Lung (tissue), 12 donors: ENCODE data around the gene CDC25B. TPM values are rescaled to one million over a fixed set of nuclear protein-coding genes. Genes with fewer than 3 reads are reported as not detected.

Experiments used
- ATAC-seq: fragments of 200-7000 bp; cut with Tn5 transposase; one replicate; pipeline ENCODE4 v1.9.1; 2020; ENCODE audit warnings: moderate number of reproducible peaks; ENCODE audit not compliant: insufficient read depth, low FRiP score
- DNase-seq, 3 donors: peaks; one replicate each; pipeline ENCODE4 v3.0.0-alpha.2; 2013 to 2017
- H3K27ac ChIP-seq, 2 donors: one replicate each; pipeline ENCODE4 v1.5.1; 2013; ENCODE audit warnings: mild to moderate bottlenecking in 2 of 2, moderate library complexity in 2 of 2, control low read depth in 1 of 2, inconsistent platforms in 1 of 2, low read depth in 1 of 2, low read length in 1 of 2
- H3K27me3 ChIP-seq, 3 donors: one replicate each; pipeline ENCODE4 v1.5.1; 2013; ENCODE audit warnings: low read length in 2 of 3; ENCODE audit not compliant: control insufficient read depth in 3 of 3, insufficient read depth in 3 of 3
- H3K36me3 ChIP-seq, 4 donors: one replicate each; pipeline ENCODE4 v1.5.1; 2013; ENCODE audit warnings: low read length in 4 of 4, mild to moderate bottlenecking in 1 of 4, moderate library complexity in 1 of 4; ENCODE audit not compliant: control insufficient read depth in 4 of 4, insufficient read depth in 4 of 4
- H3K4me1 ChIP-seq, 5 donors: one replicate each; pipeline ENCODE4 v1.5.1; 2013; ENCODE audit warnings: low read length in 5 of 5, mild to moderate bottlenecking in 2 of 5, moderate library complexity in 1 of 5; ENCODE audit not compliant: control insufficient read depth in 5 of 5, insufficient read depth in 5 of 5
- H3K4me3 ChIP-seq: one replicate; pipeline ENCODE4 v1.5.1; 2013; ENCODE audit warnings: mild to moderate bottlenecking, control low read depth, moderate library complexity
- H3K9ac ChIP-seq, 2 donors: one replicate each; pipeline ENCODE4 v1.5.1; 2013; ENCODE audit warnings: low read length in 2 of 2, control low read depth in 1 of 2; ENCODE audit not compliant: insufficient read depth in 1 of 2
- H3K9me3 ChIP-seq, 4 donors: one replicate each; pipeline ENCODE4 v1.5.1; 2013; ENCODE audit warnings: low read length in 3 of 4, mild to moderate bottlenecking in 1 of 4, moderate library complexity in 1 of 4; ENCODE audit not compliant: control insufficient read depth in 4 of 4, insufficient read depth in 3 of 4
- CTCF ChIP-seq: IDR thresholded peaks from 2 replicates; pipeline ENCODE4 v1.5.1; 2012; ENCODE audit warnings: mild to moderate bottlenecking; ENCODE audit errors: control extremely low read depth, extremely low read depth
- WGBS, 2 donors: extraction: QIAGEN DNeasy Blood & Tissue Kit; methylation state at CpG; one replicate each; pipeline ENCODE4 v1.1.7; 2013; 5-methylcytosine and 5-hydroxymethylcytosine counted together
- polyA plus RNA-seq, 2 donors: library from polyadenylated mRNA; stranded (reverse); fragments of 200-250 nt; gene quantifications; one replicate each; pipeline ENCODE4 v1.2.1, GENCODE V29; 2013
- total RNA-seq, 2 donors: library from RNA; depleted of rRNA in 1 of 2; stranded (reverse); fragments of >200 nt in 1 of 2; gene quantifications; one replicate each; pipeline ENCODE4 v1.2.1, GENCODE V29; 2014 to 2021
- donor health status: control.
- donor health status: control.
- donor health status: Bipolar disorder and iron deficiency.
- donor health status: healthy.
- donor health status: DM: yes; HTN: yes; CAD: no.

CDC25B gene
- total and polyA plus RNA-seq, 4 donors: 47.9 to 88.5 (median 67.1) TPM

GRCh38 chr20:3751675-3752385, 44.3 kb upstream of the CDC25B start:
- 60 to 67% methylated on average over 81 to 95 of the region's 95 CpGs for WGBS, 2 donors
- Histone ChIP-seq H3K4me1 (peaks cover 0 to 6% (median 0%) of the 10 kb centered on the region in 5 donors), H3K9me3 (no peaks in the 10 kb centered on the region), H3K36me3 (peaks cover 0 to 22% (median 12%) of the 10 kb centered on the region in 4 donors), H3K27ac (no peak overlapping the region), H3K9ac (no peak overlapping the region), H3K4me3 (no peak overlapping the region), H3K27me3 (peaks cover 0 to 19% (median 3%) of the 10 kb centered on the region in 3 donors)
- TF ChIP-seq CTCF: no peak
- DNase-seq (peak in 2 of 3 donors; percentile 37 to 45), ATAC-seq (peak; percentile 6)

GRCh38 chr20:3752386-3752759, 43.7 kb upstream of the CDC25B start:
- ATAC-seq (no peak), DNase-seq (no peak)
- H3K27ac ChIP-seq: no peak overlapping the region
- peaks cover 0 to 6% (median 0%) of the 10 kb centered on the region in 5 donors for H3K4me1 ChIP-seq
- no peak for TF ChIP-seq CTCF
- H3K27me3 ChIP-seq: peaks cover 0 to 19% (median 3%) of the 10 kb centered on the region in 3 donors
- WGBS, 2 donors: 49 to 52% methylated on average over 13 of the region's 13 CpGs
- H3K36me3 ChIP-seq: peaks cover 0 to 22% (median 12%) of the 10 kb centered on the region in 4 donors
- H3K4me3 ChIP-seq: no peak overlapping the region
- H3K9ac ChIP-seq: no peak overlapping the region
- no peaks in the 10 kb centered on the region for H3K9me3 ChIP-seq

GRCh38 chr20:3753098-3753497, 43.0 kb upstream of the CDC25B start:
- 45 to 47% methylated on average over 4 of the region's 4 CpGs for WGBS, 2 donors
- Histone ChIP-seq H3K4me1 (peaks cover 0 to 6% (median 0%) of the 10 kb centered on the region in 5 donors), H3K27ac (no peak overlapping the region), H3K9me3 (no peaks in the 10 kb centered on the region), H3K4me3 (no peak overlapping the region), H3K9ac (no peak overlapping the region), H3K36me3 (peaks cover 0 to 20% (median 12%) of the 10 kb centered on the region in 4 donors), H3K27me3 (peaks cover 0 to 19% (median 3%) of the 10 kb centered on the region in 3 donors)
- ATAC-seq (peak; percentile 64), DNase-seq (peak; percentile 69 to 85 (median 73))
- peak; percentile 60 for TF ChIP-seq CTCF
